B cell (primary cell): ENCODE data around the gene STAMBPL1. TPM values are rescaled to one million over a fixed set of nuclear protein-coding genes. Genes with fewer than 3 reads are reported as not detected.

Experiments used
- ATAC-seq: fragments of 200-7000 bp; cut with Tn5 transposase; one replicate; pipeline ENCODE4 v1.10.0; 2021; ENCODE audit warnings: low read depth, mild to moderate bottlenecking, moderate number of reproducible peaks, moderate library complexity
- CTCF ChIA-PET: fragments of 350-600 bp; sonication (Branson Sonifier 250); formaldehyde crosslinking; loops from one replicate; lab custom pipeline; 2021; ENCODE audit warnings: antibody characterized with exemption, inconsistent platforms; lab: Charles Lee
- POLR2A ChIA-PET: fragments of 350-600 bp; sonication (Branson Sonifier 250); formaldehyde crosslinking; loops from one replicate; lab custom pipeline; 2021; ENCODE audit warnings: antibody characterized with exemption; lab: Charles Lee
- DNase-seq: peaks from one replicate; pipeline ENCODE4 v3.0.0; 2013
- H2AFZ ChIP-seq: 2 replicates; pipeline ENCODE4 v1.6.1; 2012; ENCODE audit warnings: mild to moderate bottlenecking, low read depth, low read length; ENCODE audit not compliant: insufficient read depth, poor library complexity, severe bottlenecking
- H3K27ac ChIP-seq, 2 donors: 1 replicate in 1 of 2; 2 replicates in 1 of 2; pipeline ENCODE4 v1.5.1; 2012 to 2013; ENCODE audit warnings: low read length in 2 of 2, mild to moderate bottlenecking in 2 of 2, moderate library complexity in 1 of 2
- H3K27me3 ChIP-seq, 4 experiments: fragments of 200-600 bp in 1 of 4; sonication (generic) in 1 of 4; replicated peaks in 1 of 4; 1 replicate in 2 of 4; 2 replicates in 2 of 4; pipeline versions ENCODE4 v1.6.1 to v1.7.0; 2013 to 2016; ENCODE audit warnings: low read length in 3 of 4, mild to moderate bottlenecking in 2 of 4, mixed read lengths in 1 of 4, moderate library complexity in 1 of 4; ENCODE audit not compliant: insufficient read depth in 4 of 4, control insufficient read depth in 3 of 4; ENCODE audit errors: control extremely low read depth in 1 of 4
- H3K36me3 ChIP-seq, 2 experiments: replicated peaks in 1 of 2; 1 replicate in 1 of 2; 2 replicates in 1 of 2; pipeline versions ENCODE4 v1.6.1 to v1.7.1; 2013; ENCODE audit warnings: low read length in 1 of 2; ENCODE audit not compliant: insufficient read depth in 2 of 2, control insufficient read depth in 1 of 2; ENCODE audit errors: control extremely low read depth in 1 of 2, extremely low read depth in 1 of 2
- H3K4me1 ChIP-seq, 2 donors: fragments of 200-600 bp in 1 of 2; sonication (generic) in 1 of 2; 1 replicate in 1 of 2; 2 replicates in 1 of 2; pipeline versions ENCODE4 v1.5.1 to v1.6.1; 2013 to 2017; ENCODE audit warnings: low read length in 2 of 2; ENCODE audit not compliant: control insufficient read depth in 2 of 2, insufficient read depth in 2 of 2
- H3K4me2 ChIP-seq: replicated peaks from 2 replicates; pipeline ENCODE3; 2012; ENCODE audit warnings: mild to moderate bottlenecking, low read depth, low read length; ENCODE audit not compliant: poor library complexity, severe bottlenecking
- H3K4me3 ChIP-seq, 5 experiments: fragments of 200-600 bp in 1 of 5; sonication (generic) in 1 of 5; 1 replicate in 3 of 5; 2 replicates in 2 of 5; pipeline versions ENCODE4 v1.5.1 to v1.7.0; 2011 to 2016; ENCODE audit warnings: low read length in 4 of 5, mild to moderate bottlenecking in 4 of 5, low read depth in 2 of 5, control low read depth in 1 of 5, moderate library complexity in 1 of 5; ENCODE audit not compliant: insufficient read depth in 1 of 5; ENCODE audit errors: control extremely low read depth in 1 of 5, extremely low read depth in 1 of 5
- H3K79me2 ChIP-seq: fragments of 200-600 bp; sonication (generic); one replicate; pipeline ENCODE4 v1.6.0; 2016; ENCODE audit warnings: low read length; ENCODE audit not compliant: control insufficient read depth, insufficient read depth
- H3K9ac ChIP-seq: fragments of 200-600 bp; sonication (generic); 2 replicates; pipeline ENCODE4 v1.6.1; 2017; ENCODE audit warnings: mild to moderate bottlenecking, low read length, moderate library complexity
- H3K9me3 ChIP-seq, 3 donors: one replicate each; pipeline versions ENCODE4 v1.6.1 to v1.7.1; 2013; ENCODE audit warnings: low read length in 2 of 3; ENCODE audit not compliant: control insufficient read depth in 2 of 3, insufficient read depth in 1 of 3; ENCODE audit errors: control extremely low read depth in 1 of 3
- H4K20me1 ChIP-seq: 2 replicates; pipeline ENCODE4 v1.6.0; 2012; ENCODE audit warnings: mild to moderate bottlenecking, low read length; ENCODE audit not compliant: insufficient read depth, control insufficient read depth, poor library complexity, severe bottlenecking
- H3K27ac Mint-ChIP-seq: one replicate; pipeline ENCODE4 v1.8.0; 2021; ENCODE audit warnings: mixed read lengths
- H3K27me3 Mint-ChIP-seq: one replicate; pipeline ENCODE4 v1.8.0; 2021; ENCODE audit warnings: mixed read lengths
- H3K4me1 Mint-ChIP-seq: one replicate; pipeline ENCODE4 v1.8.0; 2021; ENCODE audit warnings: mixed read lengths
- H3K4me3 Mint-ChIP-seq: one replicate; pipeline ENCODE4 v1.8.0; 2021; ENCODE audit warnings: mixed read lengths
- H3K9me3 Mint-ChIP-seq: one replicate; pipeline ENCODE4 v1.8.0; 2022; ENCODE audit warnings: mixed read lengths; ENCODE audit not compliant: insufficient read depth
- CTCF ChIP-seq: fragments of 200-600 bp; IDR thresholded peaks from one replicate; pipeline ENCODE4 v1.8.0; 2022; ENCODE audit warnings: antibody characterized with exemption, mild to moderate bottlenecking
- EZH2 ChIP-seq: IDR thresholded peaks from 2 replicates; pipeline ENCODE4 v1.6.1; 2012; ENCODE audit warnings: borderline replicate concordance, low read depth, mild to moderate bottlenecking, moderate library complexity, low read length; ENCODE audit not compliant: insufficient read depth, poor library complexity, severe bottlenecking
- WGBS: methylation state at CpG from one replicate; pipeline ENCODE4 v1.1.5; 2013; ENCODE audit warnings: missing lambda C conversion rate; ENCODE audit not compliant: insufficient coverage; 5-methylcytosine and 5-hydroxymethylcytosine counted together
- intact Hi-C: fragments of 100-400 bp; cut with micrococcal nuclease; formaldehyde crosslinking; loops from one replicate; pipeline ENCODE4 v1.10.0; 2022
- polyA plus RNA-seq: library from polyadenylated mRNA; depleted of rRNA; stranded (reverse); fragments of >200 nt; gene quantifications from 2 replicates; pipeline ENCODE4 v1.2.3, GENCODE V29; 2012
- total RNA-seq, 2 donors: library from RNA; stranded (reverse); fragments of 120-200 nt in 1 of 2; gene quantifications; 1 replicate in 1 of 2; 2 replicates in 1 of 2; pipeline versions ENCODE4 v1.2.3 to v1.2.4, GENCODE V29; 2013 to 2022

Gene STAMBPL1
- total and polyA plus RNA-seq, 2 donors (not counting 1 experiment from before 2014, with no cell fraction given) = 50.3 to 64.2 TPM

DNA sequence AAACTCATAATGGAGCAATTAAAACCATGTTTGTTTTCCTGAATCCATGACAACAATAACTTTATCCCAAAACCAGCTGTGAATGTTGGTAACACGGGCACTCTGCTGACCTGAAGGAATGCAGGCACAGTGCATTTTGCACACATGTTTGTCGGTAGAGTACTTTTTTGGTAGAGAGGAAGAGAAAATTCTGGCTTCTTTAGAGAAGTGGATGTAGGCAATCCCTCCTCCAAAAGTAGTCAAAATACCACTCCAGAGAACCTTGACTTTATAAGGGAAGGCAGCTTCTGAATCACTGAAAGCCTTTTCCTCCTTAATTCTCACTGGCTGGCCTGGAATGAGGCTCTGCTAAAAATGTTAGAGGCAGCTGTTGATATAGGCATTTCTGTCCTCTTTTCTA is 88.3 kb downstream of the STAMBPL1 start:
- H3K4me2 ChIP-seq = no peak overlapping the region
- no peaks in the 10 kb centered on the region for H3K79me2 ChIP-seq
- no peaks in the 10 kb centered on the region for H3K36me3 ChIP-seq
- POLR2A ChIA-PET = no interaction called here
- H3K27ac Mint-ChIP-seq = no peak overlapping the region
- TF ChIP-seq CTCF (no peak), EZH2 (no peak)
- H3K4me3 ChIP-seq = no peak overlapping the region
- CTCF ChIA-PET = interaction anchor here (0.8 kb wide), 1 partner anchor 23 kb away, joined by 4 read pairs; no protein-coding TSS in a partner anchor
- H3K27ac ChIP-seq = no peak overlapping the region
- H3K27me3 Mint-ChIP-seq = no peaks in the 10 kb centered on the region
- no peak overlapping the region for H2AFZ ChIP-seq
- H3K4me3 Mint-ChIP-seq = no peak overlapping the region
- no peaks in the 10 kb centered on the region for H3K9me3 Mint-ChIP-seq
- no peaks in the 10 kb centered on the region for H3K9me3 ChIP-seq
- DNase-seq (no peak), ATAC-seq (no peak)
- no peak overlapping the region for H3K9ac ChIP-seq
- intact Hi-C loops = no loop called here
- no peaks in the 10 kb centered on the region for H3K4me1 ChIP-seq
- H3K4me1 Mint-ChIP-seq = no peaks in the 10 kb centered on the region
- no peaks in the 10 kb centered on the region for H4K20me1 ChIP-seq
- WGBS = no CpG with 5 or more reads among the region's 2 CpGs
- no peaks in the 10 kb centered on the region for H3K27me3 ChIP-seq

GRCh38 chr10:88971221-88972061 is 91.4 kb downstream of the STAMBPL1 start:
- TF ChIP-seq EZH2 (no peak), CTCF (no peak)
- no peaks in the 10 kb centered on the region for H3K36me3 ChIP-seq
- peaks cover 8 to 9% of the 10 kb centered on the region in 2 donors for H3K4me1 ChIP-seq
- DNase-seq = no peak
- H3K27ac Mint-ChIP-seq = no peak overlapping the region
- no peaks in the 10 kb centered on the region for H3K9me3 Mint-ChIP-seq
- no CpG with 5 or more reads among the region's 5 CpGs for WGBS
- H2AFZ ChIP-seq = no peak overlapping the region
- peaks cover 14% of the 10 kb centered on the region for H3K4me1 Mint-ChIP-seq
- H3K9me3 ChIP-seq = no peaks in the 10 kb centered on the region
- H3K27me3 Mint-ChIP-seq = no peaks in the 10 kb centered on the region
- ChIA-PET CTCF (interaction anchor here (1.1 to 1.5 kb wide), 3 partner anchors 19 to 38 kb away, joined by 3 to 5 read pairs (median 4); partner anchors contain the start of gene FAS), POLR2A (interaction anchor here (0.6 kb wide), 1 partner anchor 19 kb away, joined by 3 read pairs; no protein-coding TSS in a partner anchor)
- no peaks in the 10 kb centered on the region for H3K27me3 ChIP-seq
- H3K4me3 Mint-ChIP-seq = no peak overlapping the region
- H3K4me3 ChIP-seq = no peak overlapping the region
- H3K4me2 ChIP-seq = no peak overlapping the region
- no peaks in the 10 kb centered on the region for H3K79me2 ChIP-seq
- no peak overlapping the region for H3K9ac ChIP-seq
- H3K27ac ChIP-seq = no peak overlapping the region
- H4K20me1 ChIP-seq = no peaks in the 10 kb centered on the region
- ATAC-seq = no peak
- intact Hi-C loops = no loop called here
